Stomach (tissue), 9 donors: ENCODE data around the gene WWOX. TPM values are rescaled to one million over a fixed set of nuclear protein-coding genes. Genes with fewer than 3 reads are reported as not detected.

Source experiments
- DNase-seq, 2 donors: peaks; one replicate each; pipeline versions ENCODE4 v3.0.0 to v3.0.0-alpha.2; 2013 to 2019
- H3K27ac ChIP-seq, 5 donors: fragments of 200-600 bp in 4 of 5; sonication (generic) in 4 of 5; one replicate each; pipeline ENCODE4 v1.5.1; 2013 to 2019; ENCODE audit warnings: mild to moderate bottlenecking in 1 of 5, moderate library complexity in 1 of 5
- H3K27me3 ChIP-seq, 3 donors: fragments of 200-600 bp; sonication (generic); one replicate each; pipeline ENCODE4 v1.5.1; 2017 to 2019; ENCODE audit warnings: mixed run types in 1 of 3
- H3K36me3 ChIP-seq, 4 donors: fragments of 200-600 bp; sonication (generic); 1 replicate in 3 of 4; 2 replicates in 1 of 4; pipeline ENCODE4 v1.5.1; 2016 to 2019
- H3K4me1 ChIP-seq, 4 donors: fragments of 200-600 bp; sonication (generic); one replicate each; pipeline ENCODE4 v1.5.1; 2016 to 2019
- H3K4me3 ChIP-seq, 4 donors: fragments of 200-600 bp; sonication (generic) in 3 of 4; one replicate each; pipeline ENCODE4 v1.5.1; 2016 to 2019; ENCODE audit warnings: mild to moderate bottlenecking in 1 of 4
- H3K9me3 ChIP-seq, 4 donors: fragments of 200-600 bp; sonication (generic); one replicate each; pipeline ENCODE4 v1.5.1; 2016 to 2019
- CTCF ChIP-seq, 7 experiments: fragments of 450-650 bp in 4 of 7; fragments of 200-600 bp in 3 of 7; sonication (generic) in 3 of 7; IDR thresholded peaks; one replicate each; pipeline ENCODE4 v1.5.1; 2016 to 2019; ENCODE audit warnings: antibody characterized with exemption in 7 of 7, control low read depth in 2 of 7, mild to moderate bottlenecking in 1 of 7
- EP300 ChIP-seq: sonication (generic); formaldehyde crosslinking; IDR thresholded peaks from one replicate; pipeline ENCODE4 v1.6.1; 2017; ENCODE audit warnings: antibody characterized with exemption
- POLR2A ChIP-seq, 4 donors: fragments of 450-650 bp; IDR thresholded peaks; one replicate each; pipeline ENCODE4 v1.6.1; 2016; ENCODE audit warnings: antibody characterized with exemption in 4 of 4, control low read depth in 2 of 4, mild to moderate bottlenecking in 1 of 4, moderate library complexity in 1 of 4
- POLR2AphosphoS5 ChIP-seq, 3 donors: sonication (generic); formaldehyde crosslinking; IDR thresholded peaks; one replicate each; pipeline ENCODE4 v1.6.1; 2016; ENCODE audit warnings: antibody characterized with exemption in 3 of 3
- WGBS, 5 donors: extraction: QIAGEN DNeasy Blood & Tissue Kit in 3 of 5; methylation state at CpG; one replicate each; pipeline versions ENCODE4 v1.1.5 to v1.1.7; 2013 to 2018; 5-methylcytosine and 5-hydroxymethylcytosine counted together
- intact Hi-C: fragments of 100-400 bp; cut with DNase I; formaldehyde crosslinking; loops from one replicate; pipeline ENCODE4 v1.15.1; 2023; ENCODE audit warnings: low total_unique reads
- polyA plus RNA-seq, 3 donors: library from polyadenylated mRNA; stranded (reverse); fragments of 200-250 nt; gene quantifications; one replicate each; pipeline ENCODE4 v1.2.3, GENCODE V29; 2013
- total RNA-seq, 5 donors: library from RNA; depleted of rRNA; stranded (reverse); fragments of >200 nt; gene quantifications; one replicate each; pipeline versions ENCODE4 v1.1.0 to v1.2.3, GENCODE V29; 2014 to 2016
- donor health status: healthy with polysubstance abuse.
- donor health status: Bipolar disorder and iron deficiency.
- donor health status: healthy.

The WWOX gene
- total and polyA plus RNA-seq, 8 donors = 7.7 to 129 (median 48.7) TPM

- no peak for TF ChIP-seq EP300
- no peak for TF ChIP-seq POLR2AphosphoS5 (IDR thresholded peaks at IDR 0.05)
- TF ChIP-seq POLR2A (IDR thresholded peaks at IDR 0.05) = no peak
- no peak for TF ChIP-seq CTCF (IDR thresholded peaks at IDR 0.05)
- Histone ChIP-seq H3K27ac (no peak overlapping the region), H3K4me1 (no peaks in the 10 kb centered on the region), H3K36me3 (peaks cover 0 to 4% (median 0%) of the 10 kb centered on the region in 4 donors), H3K27me3 (no peaks in the 10 kb centered on the region), H3K9me3 (peaks cover 0 to 4% (median 0%) of the 10 kb centered on the region in 4 donors), H3K4me3 (no peak overlapping the region)
- intact Hi-C loops = no loop called here
- DNase-seq = no peak
- 97 to 98% (median 98%) methylated on average over 5 of the region's 5 CpGs for whole genome bisulfite sequencing, 5 donors
These were observed 61.7 kb downstream of the WWOX start for GRCh38 chr16:78161023-78161729.

GRCh38 chr16:78163772-78164670 lies 64.6 kb downstream of the WWOX start:
- H3K4me1 ChIP-seq = no peaks in the 10 kb centered on the region
- intact Hi-C loops = no loop called here
- peaks cover 0 to 6% (median 2%) of the 10 kb centered on the region in 4 donors for H3K36me3 ChIP-seq
- 81 to 89% (median 81%) methylated on average over 12 of the region's 12 CpGs for WGBS, 5 donors
- H3K27ac ChIP-seq = no peak overlapping the region
- DNase-seq = no peak
- no peaks in the 10 kb centered on the region for H3K27me3 ChIP-seq
- no peak overlapping the region for H3K4me3 ChIP-seq
- H3K9me3 ChIP-seq = peaks cover 0 to 4% (median 0%) of the 10 kb centered on the region in 4 donors
- TF ChIP-seq EP300 (no peak), POLR2A (IDR thresholded peaks at IDR 0.05) (no peak), POLR2AphosphoS5 (IDR thresholded peaks at IDR 0.05) (no peak), CTCF (IDR thresholded peaks at IDR 0.05) (no peak)

GRCh38 chr16:78170494-78170933 lies 71.1 kb downstream of the WWOX start:
- Histone ChIP-seq H3K36me3 (peaks cover 0 to 6% (median 0%) of the 10 kb centered on the region in 4 donors), H3K9me3 (peaks cover 0 to 4% (median 0%) of the 10 kb centered on the region in 4 donors), H3K27ac (no peak overlapping the region), H3K27me3 (no peaks in the 10 kb centered on the region), H3K4me3 (no peak overlapping the region), H3K4me1 (peaks cover 0 to 6% (median 0%) of the 10 kb centered on the region in 4 donors)
- 57 to 85% (median 59%) methylated on average over 2 of the region's 2 CpGs for WGBS, 5 donors
- TF ChIP-seq CTCF (IDR thresholded peaks at IDR 0.05) (no peak), POLR2AphosphoS5 (IDR thresholded peaks at IDR 0.05) (no peak), EP300 (no peak)
- no peak for DNase-seq
- intact Hi-C loops = no loop called here

GRCh38 chr16:78175287-78175686 lies 75.8 kb downstream of the WWOX start:
- no peaks in the 10 kb centered on the region for H3K36me3 ChIP-seq
- H3K4me1 ChIP-seq = peaks cover 0 to 12% (median 0%) of the 10 kb centered on the region in 4 donors
- intact Hi-C loops = no loop called here
- H3K27me3 ChIP-seq = no peaks in the 10 kb centered on the region
- H3K4me3 ChIP-seq = no peak overlapping the region
- 74 to 100% (median 95%) methylated on average over 1 to 3 of the region's 3 CpGs for WGBS, 5 donors
- H3K27ac ChIP-seq = no peak overlapping the region
- TF ChIP-seq CTCF (IDR thresholded peaks at IDR 0.05) = no peak
- no peak for DNase-seq
- peaks cover 0 to 5% (median 0%) of the 10 kb centered on the region in 4 donors for H3K9me3 ChIP-seq
